HG03103 (cell line): ENCODE results near the gene CIP2A.
"Not testable (repeated sequence)": the region's sequence is repeated elsewhere in the genome, so short reads cannot be mapped to it uniquely, and the experiment has no call there.

Experiments used
- ATAC-seq: cut with Tn5 transposase; IDR thresholded peaks from one replicate; pipeline ENCODE4 v1.9.1; 2021; ENCODE audit warnings: low read depth; ENCODE audit not compliant: unreplicated experiment

Gene CIP2A

GRCh38 chr3:108589081-108589997 is at the start of gene CIP2A, which contains the start of gene DZIP3:
Gene CIP2A (minus strand): TSS chr3:108589438. CDS start chr3:108589375, 63 bp downstream.
Gene DZIP3 (plus strand): TSS chr3:108589722. CDS start chr3:108605407, 15,685 bp downstream.
- peak; percentile 93 for ATAC-seq

DNA sequence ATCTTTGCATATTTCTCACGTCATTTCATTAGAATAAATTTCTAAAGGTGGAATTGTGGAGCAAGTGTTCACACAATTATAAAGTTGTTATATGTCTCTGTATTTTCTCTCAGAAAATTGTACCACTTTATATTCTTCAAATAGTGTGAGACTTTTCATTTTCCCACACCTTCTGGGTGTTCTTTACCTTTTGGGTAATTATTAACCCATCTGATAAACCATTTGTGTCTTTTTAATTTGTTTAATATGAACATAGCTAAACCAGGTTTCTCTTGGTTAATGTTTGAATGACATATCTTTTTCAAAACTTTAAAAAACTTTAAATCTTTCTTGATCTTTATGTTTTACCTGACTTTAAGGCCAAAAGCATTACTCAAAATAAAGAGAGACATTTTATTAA is 40.7 kb upstream of the CIP2A start:
- no peak for ATAC-seq

GRCh38 chr3:108623504-108623903 is 34.3 kb upstream of the CIP2A start:
- no peak for ATAC-seq

- no peak for ATAC-seq
Measured at GRCh38 chr3:108620250-108620649, 31.0 kb upstream of the CIP2A start.

- not testable (repeated sequence) for ATAC-seq
Measured at GRCh38 chr3:108616090-108616489, 26.9 kb upstream of the CIP2A start.

DNA sequence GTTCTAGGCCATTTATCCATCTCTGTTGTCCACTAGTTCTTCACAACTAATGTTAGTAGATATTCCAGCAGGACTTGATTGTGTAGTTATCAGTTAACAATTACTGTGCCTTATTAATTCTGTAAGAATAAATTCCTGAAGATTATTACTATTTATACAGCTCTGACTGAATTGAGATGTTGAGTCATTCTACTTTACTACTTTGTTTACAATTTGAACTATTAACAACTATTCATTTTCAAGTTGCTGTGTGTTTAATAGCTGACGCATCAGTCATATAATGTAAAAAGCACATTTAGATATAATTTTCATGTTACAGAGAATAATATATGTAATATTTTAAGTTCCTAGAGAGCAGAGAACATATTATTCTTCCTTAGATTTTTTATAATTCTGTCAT is 21.4 kb upstream of the CIP2A start:
- ATAC-seq: no peak

DNA sequence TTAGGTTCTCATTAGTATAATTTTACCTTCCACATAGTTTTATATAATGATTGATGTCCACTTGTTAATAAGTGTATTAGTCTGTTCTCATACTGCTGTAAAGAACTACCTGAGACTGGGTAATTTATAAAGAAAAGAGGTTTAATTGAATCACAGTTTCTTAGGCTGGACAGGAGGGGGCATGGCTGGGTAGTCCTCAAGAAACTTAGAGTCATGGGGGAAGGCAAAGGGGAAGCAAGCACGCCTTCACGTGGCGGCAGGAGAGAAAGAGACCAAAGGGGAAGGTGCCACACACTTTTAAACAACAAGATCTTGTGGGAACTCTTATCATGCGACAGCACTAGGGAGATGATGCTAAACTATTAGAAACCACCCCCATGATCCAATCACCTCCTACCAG is 19.5 kb upstream of the CIP2A start:
- ATAC-seq: no peak

DNA sequence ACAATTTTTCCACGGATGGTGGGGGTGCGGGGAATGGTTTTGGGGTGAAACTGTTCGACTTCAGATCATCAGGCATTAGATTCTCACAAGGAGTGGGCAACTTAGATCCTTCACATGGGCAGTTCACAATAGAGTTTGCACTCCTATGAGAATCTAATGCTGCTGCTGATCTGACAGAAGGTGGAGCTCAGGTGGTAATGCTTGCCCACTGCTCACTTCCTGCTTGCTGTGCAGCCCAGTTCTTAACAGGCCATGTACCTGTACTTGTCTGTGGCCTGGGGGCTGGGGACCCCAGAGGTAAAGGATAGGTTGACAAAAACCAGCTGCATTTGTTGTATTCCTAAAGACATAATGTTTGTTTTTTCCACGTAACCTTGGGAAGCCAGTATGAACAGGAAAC is 16.3 kb upstream of the CIP2A start:
- ATAC-seq: no peak

DNA sequence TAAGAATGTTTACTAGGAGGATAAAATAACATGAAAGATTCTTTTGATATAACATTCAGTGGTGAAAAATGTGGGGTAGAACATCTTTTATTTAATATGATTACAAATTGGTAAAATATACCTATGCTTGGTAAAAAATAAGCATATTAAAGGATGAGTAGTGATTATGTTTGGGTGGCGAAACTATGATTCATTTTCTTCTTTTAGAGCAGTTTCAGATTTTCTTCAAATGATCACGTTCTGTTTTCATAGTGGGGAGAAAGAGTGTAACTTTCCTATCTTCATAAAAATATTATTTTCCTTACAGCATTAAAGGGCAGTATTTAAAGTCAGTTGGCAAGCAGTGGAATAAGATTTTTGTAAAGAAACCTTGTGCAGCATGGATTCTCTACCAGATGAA is 15.8 kb upstream of the CIP2A start:
- no peak for ATAC-seq

- no peak for ATAC-seq
Measured at GRCh38 chr3:108603691-108604090, 14.5 kb upstream of the CIP2A start.

GRCh38 chr3:108602935-108603294 is 13.7 kb upstream of the CIP2A start:
- ATAC-seq: no peak

- no peak for ATAC-seq
Measured at GRCh38 chr3:108602249-108602934, 13.2 kb upstream of the CIP2A start.

DNA sequence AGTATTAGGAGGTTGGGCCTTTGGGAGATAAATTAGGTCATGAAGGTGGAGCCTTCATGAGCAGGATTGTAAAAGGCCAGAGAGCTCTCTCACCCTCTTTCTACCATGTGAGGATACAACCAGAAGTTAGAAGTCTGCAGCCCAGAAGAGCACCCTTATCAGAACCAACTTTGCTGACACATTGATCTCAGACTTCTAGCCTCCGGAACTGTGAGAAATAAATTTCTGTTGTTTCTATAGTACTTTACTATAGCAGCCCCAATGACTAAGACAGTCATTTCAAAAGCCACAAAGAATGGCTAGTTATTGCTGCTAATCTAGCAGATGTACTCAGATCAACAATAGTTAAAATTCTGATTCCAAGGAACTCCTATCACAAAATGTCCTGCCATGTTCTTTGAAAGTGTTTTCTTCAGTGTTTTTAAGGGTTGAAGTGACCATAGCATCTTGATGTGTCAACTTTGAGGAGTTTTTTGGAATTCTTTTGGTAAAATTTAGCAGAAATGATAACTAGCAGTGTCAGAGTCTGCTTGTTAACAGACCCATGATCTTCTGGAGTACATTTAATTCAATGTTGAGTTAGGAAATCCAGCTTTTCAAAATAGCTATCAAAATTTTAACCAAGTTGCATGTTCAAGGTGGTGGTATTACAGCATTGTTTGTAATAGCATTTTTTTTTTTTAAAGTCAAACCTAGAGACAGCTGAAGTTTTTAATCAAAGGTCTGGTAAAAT is 10.6 kb upstream of the CIP2A start:
- no peak for ATAC-seq

DNA sequence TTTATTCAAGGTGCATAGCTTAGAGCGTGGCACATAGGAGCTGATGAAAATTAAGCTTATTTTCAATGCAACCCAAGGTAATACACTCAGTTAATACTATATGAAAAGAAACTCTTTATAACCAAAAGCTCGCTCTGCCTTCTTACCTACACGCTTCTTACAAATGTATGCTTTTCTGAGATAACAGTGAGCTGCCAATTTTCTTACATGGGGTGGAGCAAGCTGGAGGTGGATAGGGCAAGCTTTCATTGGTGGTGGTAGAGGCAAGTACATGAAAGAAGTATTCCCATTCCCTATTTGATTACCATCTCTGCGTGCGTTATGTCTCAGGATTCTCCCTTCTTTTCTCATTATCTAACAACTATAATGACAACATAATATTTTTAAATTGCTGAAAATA is 9.1 kb upstream of the CIP2A start:
- ATAC-seq: no peak

- no peak for ATAC-seq
Measured at GRCh38 chr3:108595321-108595720, 6.1 kb upstream of the CIP2A start.

DNA sequence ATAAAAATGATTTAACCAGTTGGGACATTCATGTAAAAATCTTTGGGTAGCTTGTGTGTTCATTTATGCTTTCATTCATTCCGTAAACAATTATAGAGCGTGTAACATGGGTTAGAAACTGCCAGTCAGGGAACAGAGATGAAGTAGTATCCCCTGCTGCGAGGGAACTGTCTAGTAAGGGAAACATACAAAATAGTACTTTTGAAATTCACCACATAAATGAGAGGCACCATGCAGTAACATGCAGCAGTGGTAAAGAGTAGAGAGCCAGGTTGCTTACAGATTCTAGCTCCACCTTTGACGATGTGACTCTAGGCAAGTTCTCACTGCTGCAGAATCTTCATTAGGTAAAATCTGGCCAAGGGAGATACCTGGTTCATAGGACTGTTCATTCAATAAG is 1.2 kb upstream of the CIP2A start:
- no peak for ATAC-seq

- no peak for ATAC-seq
Measured at GRCh38 chr3:108589998-108590323, 723 bp upstream of the CIP2A start.

DNA sequence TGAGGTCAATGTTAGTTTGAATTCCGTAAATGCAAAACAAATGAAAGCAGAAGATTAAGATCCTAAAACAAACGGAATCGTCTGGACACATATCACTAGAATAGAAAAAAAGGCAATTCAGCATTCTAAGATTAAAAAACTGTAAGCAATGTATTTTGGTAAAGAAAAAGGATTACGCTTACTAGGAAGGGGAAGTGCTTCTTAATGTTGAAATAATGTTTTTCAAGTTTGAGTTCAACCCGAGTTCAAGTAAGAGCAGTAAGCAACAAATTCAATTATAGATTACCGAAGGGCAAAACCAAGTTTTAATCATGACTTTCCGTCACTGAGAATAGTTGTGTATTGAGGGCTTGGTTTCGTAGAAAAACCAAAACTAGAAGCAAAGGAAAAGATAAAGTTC is 637 bp downstream of the CIP2A start:
- no peak for ATAC-seq

- ATAC-seq: no peak
Measured at GRCh38 chr3:108578064-108578463, 11.2 kb downstream of the CIP2A start.

GRCh38 chr3:108569336-108569735 is 19.9 kb downstream of the CIP2A start:
- ATAC-seq: no peak

DNA sequence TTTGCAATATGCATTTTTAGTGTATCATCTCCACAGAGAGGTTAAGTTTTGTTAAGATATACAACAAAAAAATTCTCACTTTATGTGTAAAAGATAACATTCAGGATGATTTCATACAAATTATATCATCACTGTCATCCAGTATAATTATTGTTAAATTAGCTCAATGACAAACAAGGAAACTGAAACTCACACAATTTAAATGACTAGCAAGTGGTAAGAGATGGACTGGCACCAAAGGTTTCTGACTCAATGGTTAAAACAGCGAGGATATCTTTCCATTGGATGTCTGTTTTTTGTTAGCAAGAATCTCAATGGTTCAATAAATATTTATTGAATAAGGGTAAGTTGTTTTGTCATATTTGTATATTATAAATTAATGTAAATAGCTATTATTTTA is 22.6 kb downstream of the CIP2A start:
- no peak for ATAC-seq
